HFF-Myc (cell line): ENCODE results near the gene DDI2.

Experiments
- DNase-seq: peaks from one replicate; pipeline ENCODE4 v3.0.0-alpha.2; 2011; ENCODE audit warnings: low read depth; ENCODE audit errors: extremely low read depth
- H3K4me3 ChIP-seq: replicated peaks from 2 replicates; pipeline ENCODE4 v1.5.1; 2011; ENCODE audit warnings: low read depth, mild to moderate bottlenecking, control low read depth, low read length
- CTCF ChIP-seq: IDR thresholded peaks from 2 replicates; pipeline ENCODE4 v1.5.1; 2012; ENCODE audit warnings: mild to moderate bottlenecking, low read depth, low read length, control low read depth; ENCODE audit errors: missing control alignments

Gene DDI2

GRCh38 chr1:15620902-15621682 lies 3.8 kb downstream of the DDI2 start:
- TF ChIP-seq CTCF, result no peak
- H3K4me3 ChIP-seq, result no peak overlapping the region
- no peak for DNase-seq

- no peak for TF ChIP-seq CTCF
- no peak for DNase-seq
- H3K4me3 ChIP-seq, result no peak overlapping the region
Measured at GRCh38 chr1:15621975-15622374, 4.7 kb downstream of the DDI2 start.

- TF ChIP-seq CTCF, result no peak
- no peak for DNase-seq
- H3K4me3 ChIP-seq, result no peak overlapping the region
Measured at GRCh38 chr1:15622712-15623373, 5.6 kb downstream of the DDI2 start.

- TF ChIP-seq CTCF, result no peak
- DNase-seq, result no peak
- no peak overlapping the region for H3K4me3 ChIP-seq
Measured at GRCh38 chr1:15623435-15623834, 6.2 kb downstream of the DDI2 start.

DNA sequence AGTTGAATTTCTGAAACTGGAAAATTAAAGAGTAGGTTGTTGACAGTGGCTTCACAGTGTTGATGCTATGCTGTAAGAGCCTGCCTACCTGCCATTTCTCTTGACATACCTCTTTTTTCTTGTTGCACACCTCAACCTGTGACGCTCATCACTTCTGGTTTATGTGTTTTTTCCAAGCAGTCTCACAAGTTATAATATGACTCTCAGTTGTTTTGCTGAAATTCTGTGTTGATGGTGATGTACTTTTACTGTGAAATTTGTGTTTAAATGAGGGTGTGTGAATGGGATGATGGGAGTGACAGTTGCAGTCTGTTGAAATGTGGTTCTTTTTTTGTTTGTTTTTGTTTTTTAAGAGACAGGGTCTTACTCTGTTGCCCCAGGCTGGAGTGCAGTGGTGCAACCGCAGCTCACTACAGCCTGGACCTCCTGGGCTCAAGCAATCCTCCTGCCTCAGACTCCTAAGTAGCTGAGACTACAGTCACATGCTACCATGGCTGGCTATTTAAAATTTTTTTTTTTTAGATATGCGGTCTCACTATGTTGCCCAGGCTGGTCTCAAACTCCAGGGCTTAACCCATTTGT lies 7.0 kb downstream of the DDI2 start:
- TF ChIP-seq CTCF, result no peak
- DNase-seq, result no peak
- no peak overlapping the region for H3K4me3 ChIP-seq

DNA sequence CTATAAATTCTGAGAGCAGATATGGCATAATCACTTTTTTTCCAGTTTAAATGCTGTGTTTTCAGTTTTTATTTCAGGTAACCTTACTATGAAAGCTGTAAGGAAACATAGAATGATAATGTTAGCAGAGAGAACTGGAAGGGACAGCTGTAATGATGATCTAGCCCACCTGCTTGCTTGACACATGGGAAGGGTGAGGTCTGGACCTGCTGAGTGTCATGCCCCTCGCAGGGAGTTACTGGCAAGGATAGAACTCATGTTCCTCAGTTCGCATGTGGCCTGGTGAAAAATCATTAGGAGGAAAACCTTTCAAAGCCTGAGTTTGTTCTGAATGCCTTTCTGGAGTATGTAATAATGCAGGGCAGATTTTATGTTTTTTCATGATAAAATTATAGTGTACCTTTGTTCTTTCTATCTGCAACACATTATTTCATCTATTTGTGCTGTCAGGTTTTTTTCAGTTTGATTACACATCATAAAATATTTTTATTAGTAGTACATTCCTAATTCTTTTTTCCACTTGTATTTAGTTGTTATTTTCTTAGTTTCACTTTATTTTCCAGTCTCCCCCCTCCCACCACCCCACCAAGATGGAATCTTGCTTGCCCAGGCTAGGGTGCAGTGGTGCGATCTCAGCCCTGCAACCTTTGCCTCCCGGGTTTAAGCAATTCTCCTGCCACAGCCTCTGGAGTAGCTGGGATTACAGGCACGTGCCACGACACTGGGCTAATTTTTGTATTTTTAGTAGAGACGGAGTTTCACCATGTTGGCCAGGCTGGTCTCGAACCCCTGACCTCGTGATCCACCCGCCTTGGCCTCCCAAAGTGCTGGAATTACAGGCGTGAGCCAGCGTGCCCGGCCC lies 8.0 kb downstream of the DDI2 start:
- DNase-seq, result no peak
- no peak overlapping the region for H3K4me3 ChIP-seq
- no peak for TF ChIP-seq CTCF
